ENCODE results near the gene NUCKS1.

NUCKS1 gene

DNA sequence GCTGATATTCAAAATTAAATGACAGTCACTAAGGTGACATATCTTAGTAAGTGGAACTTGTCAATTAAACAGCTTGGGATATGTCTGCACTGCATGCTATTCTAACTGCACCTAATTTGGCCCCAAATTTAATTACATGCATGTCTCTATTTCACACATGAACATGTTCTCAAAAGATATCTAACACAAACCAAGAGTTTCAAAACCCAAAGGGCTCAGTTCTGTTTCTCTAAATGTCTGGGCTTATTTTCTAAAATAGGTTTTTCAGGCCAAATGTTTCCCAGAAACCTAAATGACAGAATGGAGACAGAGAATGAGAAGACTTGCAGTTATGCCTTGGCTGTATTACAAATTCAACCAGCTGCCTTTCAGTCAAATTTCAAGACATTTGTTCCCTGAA is 14.0 kb upstream of the NUCKS1 start:
- CTCF ChIA-PET = interaction anchor here (1.1 kb wide), 1 partner anchor 18 kb away, joined by 3 read pairs; no protein-coding TSS in a partner anchor

DNA sequence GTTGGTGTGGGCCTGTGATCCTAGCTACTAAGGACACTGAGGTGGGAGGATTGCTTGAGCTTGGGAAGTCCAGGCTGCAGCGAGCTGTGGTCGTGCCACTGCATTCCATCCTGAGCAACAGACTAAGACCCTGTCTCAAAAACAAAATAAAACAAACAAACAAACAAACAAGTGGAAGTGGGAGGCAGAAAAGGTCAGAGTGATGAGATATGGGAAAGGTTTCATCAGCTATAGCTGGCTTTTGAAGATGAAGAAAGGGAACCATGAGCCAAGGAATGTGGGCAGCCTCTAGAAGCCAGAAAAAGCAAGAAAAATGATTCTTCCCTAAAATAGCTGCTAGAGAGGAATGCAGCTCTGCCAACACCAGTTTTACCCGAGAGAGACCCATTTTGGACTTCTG is 10.6 kb upstream of the NUCKS1 start:
- CTCF ChIA-PET = interaction anchor here (2.3 kb wide), 1 partner anchor 11 kb away, joined by 5 read pairs; the partner anchor contains the start of gene NUCKS1
- Mint-ChIP-seq H3K4me3 (no peak overlapping the region), H3K27me3 (no peaks in the 10 kb centered on the region), H3K36me3 (peaks cover 13% of the 10 kb centered on the region), H3K27ac (no peak overlapping the region), H3K9me3 (no peaks in the 10 kb centered on the region), H3K4me1 (no peaks in the 10 kb centered on the region)
- DNase-seq = no peak

More for the DNA sequence above, 14.0 kb upstream of the NUCKS1 start:
- Mint-ChIP-seq H3K27me3 (no peaks in the 10 kb centered on the region), H3K4me1 (peaks cover 7% of the 10 kb centered on the region), H3K36me3 (peaks cover 27% of the 10 kb centered on the region), H3K9me3 (no peaks in the 10 kb centered on the region), H3K27ac (no peak overlapping the region), H3K4me3 (no peak overlapping the region)
- no peak for DNase-seq

DNA sequence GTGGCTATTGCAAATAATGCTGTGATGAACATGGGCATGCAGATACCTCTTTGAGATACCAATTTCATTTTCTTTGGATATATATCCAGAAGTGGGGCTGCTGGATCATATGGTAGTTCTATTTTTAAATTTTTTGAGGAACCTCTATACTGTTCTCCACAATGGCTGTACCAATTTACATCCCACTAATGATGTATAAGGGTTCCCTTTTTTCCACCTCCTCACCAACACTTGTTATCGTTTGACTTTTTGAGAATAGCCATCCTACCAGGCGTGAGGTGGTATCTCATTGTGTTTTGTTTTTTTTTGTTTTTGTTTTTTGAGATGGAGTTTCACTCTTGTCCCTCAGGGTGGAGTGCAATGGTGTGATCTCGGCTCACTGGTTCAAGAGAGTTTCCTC is 6.6 kb upstream of the NUCKS1 start:
- Mint-ChIP-seq H3K27ac (no peak overlapping the region), H3K4me1 (no peaks in the 10 kb centered on the region), H3K36me3 (peaks cover 3% of the 10 kb centered on the region)

DNA sequence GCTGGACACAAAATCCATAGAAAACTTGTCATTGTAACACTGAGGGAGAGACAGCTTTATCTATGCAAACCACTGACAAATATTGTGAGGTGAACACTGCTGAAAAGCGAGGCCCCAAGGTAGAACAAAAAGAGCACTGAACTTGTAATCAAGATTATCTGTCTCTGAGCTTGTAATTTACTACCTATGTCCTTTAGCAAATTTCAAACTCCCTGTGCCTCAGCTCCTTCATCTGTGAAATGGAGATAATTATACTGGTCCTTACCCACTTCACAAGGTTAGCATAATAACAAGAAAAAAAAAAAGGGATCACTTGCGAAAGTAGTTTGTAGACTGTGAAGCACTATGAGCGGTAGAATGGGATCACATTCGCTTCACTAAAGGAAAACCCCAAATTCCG is 4.9 kb upstream of the NUCKS1 start:
- peaks cover 3% of the 10 kb centered on the region for H3K27me3 Mint-ChIP-seq
- no peak overlapping the region for H3K27ac Mint-ChIP-seq
- DNase-seq = no peak
- CTCF ChIA-PET = interaction anchor here (1.0 to 1.5 kb wide), 4 partner anchors 11 to 223 kb away, joined by 3 to 5 read pairs (median 3); no protein-coding TSS in a partner anchor
- H3K9me3 Mint-ChIP-seq = no peaks in the 10 kb centered on the region
- peaks cover 12% of the 10 kb centered on the region for H3K4me1 Mint-ChIP-seq
- peaks cover 3% of the 10 kb centered on the region for H3K36me3 Mint-ChIP-seq
- no peak overlapping the region for H3K4me3 Mint-ChIP-seq

More for the DNA sequence above, 6.6 kb upstream of the NUCKS1 start:
- CTCF ChIA-PET = no interaction called here
- no peak overlapping the region for H3K4me3 Mint-ChIP-seq
- H3K27me3 Mint-ChIP-seq = no peaks in the 10 kb centered on the region
- no peaks in the 10 kb centered on the region for H3K9me3 Mint-ChIP-seq
- no peak for DNase-seq

DNA sequence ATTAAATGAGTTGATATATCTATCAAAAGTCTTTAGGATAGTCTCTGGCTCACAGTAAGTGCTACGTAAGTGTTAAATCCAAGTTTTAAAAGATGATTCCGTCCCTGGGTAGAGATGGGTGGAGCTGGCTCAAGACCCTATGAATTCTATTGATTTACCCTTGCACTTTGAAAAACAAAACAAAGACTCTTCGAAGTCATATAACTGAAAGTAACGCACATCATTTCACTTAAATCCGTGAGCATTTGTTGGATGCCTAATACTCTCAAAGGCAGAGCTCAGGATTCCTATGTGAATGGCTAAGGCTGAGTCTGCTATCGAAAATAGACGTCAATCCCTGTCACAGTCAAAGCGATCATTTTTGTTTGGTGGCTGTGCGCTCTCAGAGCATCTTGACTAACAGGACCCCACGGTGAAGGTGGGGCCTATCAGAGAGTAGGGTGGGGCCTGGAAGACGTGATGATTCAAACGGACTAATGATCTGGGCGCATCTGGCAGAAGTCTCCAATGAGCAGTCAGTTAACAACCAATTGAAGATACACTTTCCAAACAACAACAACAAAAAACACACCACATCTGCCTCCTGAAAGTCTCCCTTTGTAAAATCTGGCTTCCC is 1.2 kb upstream of the NUCKS1 start:
- Mint-ChIP-seq H3K36me3 (peaks cover 17% of the 10 kb centered on the region), H3K27me3 (peaks cover 4% of the 10 kb centered on the region), H3K4me1 (peaks cover 38% of the 10 kb centered on the region), H3K9me3 (no peaks in the 10 kb centered on the region), H3K27ac (peak overlapping the region; percentile 98), H3K4me3 (peak overlapping the region; percentile 93)
- CTCF ChIA-PET = no interaction called here
- no peak for DNase-seq

DNA sequence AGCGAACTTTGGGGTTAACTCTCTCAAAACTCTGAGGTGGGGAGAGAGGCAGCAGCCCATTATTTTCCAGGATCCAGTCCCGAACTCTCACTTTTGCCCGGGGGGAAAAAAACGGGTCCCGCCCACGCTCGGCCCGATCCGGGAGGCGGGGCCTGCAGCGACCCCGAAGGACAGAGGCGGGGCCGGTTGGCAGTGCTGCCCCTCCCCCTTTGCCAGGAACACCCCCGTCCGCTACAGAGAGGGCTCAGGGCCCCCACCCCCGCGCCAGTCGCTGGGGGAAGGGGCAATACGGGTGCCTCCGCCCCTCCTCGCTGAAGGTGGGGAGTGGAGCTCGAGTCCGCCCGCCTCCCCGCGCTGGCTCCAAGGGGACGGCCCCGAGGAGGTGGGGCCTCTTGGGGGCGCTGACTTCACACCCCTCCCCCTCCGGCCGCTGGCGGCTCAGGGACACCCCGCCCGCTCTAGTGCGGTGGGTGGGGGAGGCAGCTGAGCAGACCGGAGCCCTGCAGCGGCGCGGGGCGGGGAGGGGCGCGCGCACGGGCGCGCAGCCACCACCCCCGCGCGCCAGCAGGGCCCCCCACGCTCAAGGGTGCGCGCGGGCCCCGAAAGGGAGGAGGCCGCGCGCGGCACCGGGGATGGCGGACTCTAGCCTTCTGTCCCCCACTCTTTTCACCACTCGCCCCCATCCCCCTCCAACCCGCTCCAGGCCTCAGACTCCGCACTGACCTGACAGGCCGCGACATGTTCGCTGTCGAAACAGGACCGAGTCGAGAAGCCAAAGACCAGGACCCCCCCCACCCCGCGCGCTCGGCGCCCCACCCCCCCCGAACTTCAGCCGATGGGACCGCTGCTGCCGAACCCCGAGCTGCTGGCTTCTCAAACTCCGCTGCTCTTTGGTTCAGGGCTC is 496 bp downstream of the NUCKS1 start:
- Mint-ChIP-seq H3K4me3 (peak overlapping the region; percentile 93), H3K4me1 (peaks cover 50% of the 10 kb centered on the region), H3K27me3 (peaks cover 4% of the 10 kb centered on the region), H3K9me3 (no peaks in the 10 kb centered on the region), H3K36me3 (peaks cover 17% of the 10 kb centered on the region), H3K27ac (peak overlapping the region; percentile 98)
- CTCF ChIA-PET = interaction anchor here (1.0 to 1.2 kb wide), 2 partner anchors 10 to 33 kb away, joined by 3 to 5 read pairs; no protein-coding TSS in a partner anchor
- peak; percentile 96 for DNase-seq

DNA sequence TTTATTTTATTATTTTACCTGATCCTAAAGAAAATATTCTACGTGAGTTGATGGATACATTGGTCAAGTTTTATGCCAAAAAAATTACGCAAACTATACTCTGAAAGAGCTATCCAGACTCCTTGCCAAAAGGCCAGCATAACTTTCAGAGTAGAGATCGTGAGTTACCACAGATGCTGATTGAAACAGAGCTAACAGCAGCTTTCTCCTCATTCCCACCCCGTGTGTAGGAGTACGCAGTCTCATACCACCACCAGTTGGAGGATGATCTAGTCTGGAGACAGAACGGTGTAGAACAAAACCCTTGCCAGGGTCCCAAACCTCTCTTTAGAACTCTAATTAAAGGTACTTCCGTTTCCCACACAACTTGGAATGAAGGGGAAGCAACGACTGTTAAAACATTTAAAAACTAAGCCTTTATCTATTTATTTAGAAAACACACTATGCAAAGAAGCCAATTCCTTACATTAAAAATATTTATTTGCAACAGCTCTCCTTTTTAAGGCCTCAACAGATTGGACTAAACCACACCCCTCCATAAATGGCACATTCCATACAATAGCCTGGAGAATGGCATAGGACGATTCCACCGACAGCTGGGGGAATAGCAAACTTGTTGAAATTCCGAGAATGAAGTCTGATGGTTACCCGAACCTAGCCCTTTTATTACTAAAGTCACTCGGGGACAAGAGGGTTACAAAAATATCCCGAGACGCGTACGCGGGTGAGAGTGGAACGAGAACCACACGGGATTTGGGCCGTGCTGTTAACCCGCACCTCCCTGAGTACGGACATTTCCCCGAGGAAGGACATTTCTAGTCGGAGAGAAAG is 1.4 kb downstream of the NUCKS1 start:
- CTCF ChIA-PET = interaction anchor here (0.7 to 1.2 kb wide), 3 partner anchors 11 to 88 kb away, joined by 3 to 5 read pairs (median 3); no protein-coding TSS in a partner anchor
- Mint-ChIP-seq H3K27me3 (peaks cover 4% of the 10 kb centered on the region), H3K36me3 (peaks cover 21% of the 10 kb centered on the region), H3K9me3 (no peaks in the 10 kb centered on the region), H3K4me1 (peaks cover 57% of the 10 kb centered on the region), H3K4me3 (peak overlapping the region; percentile 93), H3K27ac (peak overlapping the region; percentile 91)
- peak; percentile 72 for DNase-seq

DNA sequence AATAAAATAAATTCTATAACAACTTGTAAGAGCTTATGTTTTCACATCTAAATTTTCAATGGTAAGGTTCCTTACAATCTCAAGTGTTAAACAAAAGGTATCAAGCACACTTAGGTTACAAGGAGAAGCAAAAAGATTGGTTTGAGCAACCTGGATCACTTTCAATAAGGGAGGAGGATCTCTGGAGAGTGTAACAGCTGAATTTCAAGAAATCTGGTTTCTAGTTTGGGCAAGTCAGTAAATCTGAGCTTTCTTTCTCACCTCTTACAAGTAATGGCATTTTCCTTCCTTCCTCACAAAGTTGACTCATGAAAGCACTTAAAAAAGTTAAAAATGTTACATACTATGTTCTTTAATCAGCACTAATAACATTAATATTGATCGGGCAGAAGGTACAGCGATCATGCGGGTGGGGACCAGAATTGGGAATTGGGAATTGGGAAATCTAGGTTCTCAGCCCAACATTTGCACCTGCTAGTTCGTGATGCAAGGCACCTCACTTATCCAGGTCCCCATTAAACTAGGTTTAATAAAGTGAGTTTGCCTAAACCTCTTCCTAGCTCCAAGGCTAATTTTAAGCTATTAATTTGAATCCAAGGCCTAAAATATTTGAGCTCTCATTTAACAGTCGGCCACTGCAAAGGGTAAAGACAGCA is 3.1 kb downstream of the NUCKS1 start:
- H3K4me3 Mint-ChIP-seq = peak overlapping the region; percentile 22
- peaks cover 66% of the 10 kb centered on the region for H3K4me1 Mint-ChIP-seq
- H3K9me3 Mint-ChIP-seq = no peaks in the 10 kb centered on the region
- H3K27ac Mint-ChIP-seq = no peak overlapping the region
- H3K36me3 Mint-ChIP-seq = peaks cover 21% of the 10 kb centered on the region
- CTCF ChIA-PET = interaction anchor here (0.7 to 1.2 kb wide), 3 partner anchors 26 to 35 kb away, joined by 3 to 5 read pairs (median 4); no protein-coding TSS in a partner anchor
- peaks cover 4% of the 10 kb centered on the region for H3K27me3 Mint-ChIP-seq
- DNase-seq = no peak

DNA sequence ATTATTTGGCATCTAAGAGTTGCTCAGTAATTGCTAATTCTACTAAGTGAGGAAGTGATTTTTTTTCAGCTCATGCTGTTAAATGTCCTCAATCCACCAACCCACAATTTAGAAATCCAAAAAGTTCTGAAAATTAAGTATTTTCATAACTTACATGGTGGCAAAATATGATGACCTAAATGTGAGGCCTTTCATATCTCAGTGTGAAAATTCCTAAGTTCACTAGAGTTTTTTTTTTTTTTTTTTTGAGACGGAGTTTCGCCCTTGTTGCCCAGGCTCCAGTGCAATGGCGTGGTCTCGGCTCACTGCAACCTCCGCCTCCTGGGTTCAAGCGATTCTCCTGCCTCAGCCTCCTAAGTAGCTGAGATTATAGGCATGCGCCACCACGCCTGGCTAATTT is 5.6 kb downstream of the NUCKS1 start:
- Mint-ChIP-seq H3K4me3 (no peak overlapping the region), H3K36me3 (peaks cover 18% of the 10 kb centered on the region), H3K27me3 (no peaks in the 10 kb centered on the region), H3K27ac (no peak overlapping the region), H3K4me1 (peaks cover 59% of the 10 kb centered on the region), H3K9me3 (no peaks in the 10 kb centered on the region)
- CTCF ChIA-PET = interaction anchor here (1.1 kb wide), 1 partner anchor 20 kb away, joined by 3 read pairs; no protein-coding TSS in a partner anchor
- DNase-seq = no peak

DNA sequence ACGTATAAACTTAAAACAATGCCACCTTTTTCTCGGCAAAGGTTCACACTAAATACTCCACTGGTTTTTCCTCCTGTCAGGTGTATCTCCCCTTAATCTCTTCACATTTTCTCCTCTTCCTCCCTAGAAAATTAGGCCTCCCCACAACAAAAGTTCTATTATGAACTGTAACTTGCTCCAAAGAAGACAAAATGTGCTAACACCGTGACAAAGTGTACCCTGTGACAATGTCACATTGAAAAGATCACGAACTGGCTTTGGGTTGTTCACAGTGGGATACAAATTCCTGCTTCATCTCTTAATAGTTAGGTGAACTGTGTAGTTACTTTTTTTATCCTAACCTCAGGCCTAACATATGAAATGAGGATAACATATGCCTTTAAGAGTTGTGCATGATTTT is 6.0 kb downstream of the NUCKS1 start:
- no peak overlapping the region for H3K4me3 Mint-ChIP-seq
- H3K9me3 Mint-ChIP-seq = no peaks in the 10 kb centered on the region
- peaks cover 20% of the 10 kb centered on the region for H3K36me3 Mint-ChIP-seq
- DNase-seq = no peak
- CTCF ChIA-PET = no interaction called here
- H3K27ac Mint-ChIP-seq = peak overlapping the region; percentile 22
- H3K4me1 Mint-ChIP-seq = peaks cover 59% of the 10 kb centered on the region
- no peaks in the 10 kb centered on the region for H3K27me3 Mint-ChIP-seq

DNA sequence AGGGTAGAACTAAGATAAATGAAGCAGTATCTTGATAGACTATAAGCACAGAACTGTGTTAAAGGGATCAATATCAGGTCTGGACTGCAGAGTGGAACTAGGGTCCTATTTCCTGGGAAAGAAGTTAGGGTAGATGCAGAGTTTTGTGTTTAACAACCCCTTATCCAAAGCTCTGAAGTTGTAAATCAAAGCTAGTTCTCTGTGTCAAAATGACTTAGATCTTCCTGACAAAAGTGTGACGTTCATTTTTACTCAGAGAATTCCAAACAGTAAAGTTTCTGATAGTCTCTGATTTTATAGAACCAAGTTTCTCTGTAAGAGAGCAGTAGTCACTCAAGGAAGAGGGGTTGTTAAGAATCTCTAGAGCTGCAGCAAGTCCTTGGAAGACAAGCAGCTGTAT is 8.3 kb downstream of the NUCKS1 start:
- no peak overlapping the region for H3K4me3 Mint-ChIP-seq
- DNase-seq = no peak
- CTCF ChIA-PET = no interaction called here
- no peaks in the 10 kb centered on the region for H3K9me3 Mint-ChIP-seq
- H3K36me3 Mint-ChIP-seq = peaks cover 19% of the 10 kb centered on the region
- H3K4me1 Mint-ChIP-seq = peaks cover 42% of the 10 kb centered on the region
- no peaks in the 10 kb centered on the region for H3K27me3 Mint-ChIP-seq
- H3K27ac Mint-ChIP-seq = peak overlapping the region; percentile 64

DNA sequence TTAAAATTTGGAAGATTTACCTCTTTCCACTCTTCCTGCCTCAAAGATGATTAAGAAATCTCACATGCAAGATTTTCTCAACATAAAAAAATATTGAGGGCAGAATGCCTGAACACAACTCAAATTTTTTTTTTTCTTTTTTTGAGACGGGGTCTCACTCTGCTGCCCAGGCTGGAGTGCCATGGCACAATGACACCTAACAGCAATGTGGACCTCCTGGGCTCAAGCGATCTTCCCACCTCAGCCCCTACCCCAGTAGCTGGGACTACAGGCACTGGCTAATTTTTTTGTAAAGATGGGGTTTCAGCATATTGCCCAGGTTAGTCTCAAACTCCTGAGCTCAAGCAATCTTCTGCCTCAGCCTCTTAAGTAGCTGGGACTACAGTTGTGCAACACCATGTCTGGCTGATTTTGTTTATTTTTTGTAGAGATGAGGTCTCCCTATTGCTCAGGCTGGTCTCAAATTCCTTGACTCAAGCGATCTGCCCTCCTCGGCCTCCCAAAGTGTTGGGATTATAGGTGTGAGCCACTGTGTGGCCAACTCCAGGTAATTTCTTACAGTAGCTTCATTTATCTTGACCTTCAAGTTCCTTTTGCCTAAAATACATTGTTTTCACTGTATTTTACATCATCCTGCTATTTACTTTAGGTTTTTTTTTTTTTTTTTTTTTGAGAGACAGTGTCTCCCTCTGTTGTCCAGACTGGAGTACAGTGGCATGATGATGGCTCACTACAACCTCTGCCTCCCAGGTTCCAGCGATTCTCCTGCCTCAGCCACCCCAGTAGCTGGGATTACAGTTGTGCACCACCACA is 10.4 kb downstream of the NUCKS1 start:
- Mint-ChIP-seq H3K4me3 (no peak overlapping the region), H3K36me3 (peaks cover 23% of the 10 kb centered on the region), H3K27ac (no peak overlapping the region), H3K27me3 (no peaks in the 10 kb centered on the region), H3K9me3 (no peaks in the 10 kb centered on the region), H3K4me1 (peaks cover 24% of the 10 kb centered on the region)
- CTCF ChIA-PET = interaction anchor here (0.6 to 2.9 kb wide), 3 partner anchors 18 to 81 kb away, joined by 3 to 12 read pairs (median 6); no protein-coding TSS in a partner anchor
- no peak for DNase-seq

DNA sequence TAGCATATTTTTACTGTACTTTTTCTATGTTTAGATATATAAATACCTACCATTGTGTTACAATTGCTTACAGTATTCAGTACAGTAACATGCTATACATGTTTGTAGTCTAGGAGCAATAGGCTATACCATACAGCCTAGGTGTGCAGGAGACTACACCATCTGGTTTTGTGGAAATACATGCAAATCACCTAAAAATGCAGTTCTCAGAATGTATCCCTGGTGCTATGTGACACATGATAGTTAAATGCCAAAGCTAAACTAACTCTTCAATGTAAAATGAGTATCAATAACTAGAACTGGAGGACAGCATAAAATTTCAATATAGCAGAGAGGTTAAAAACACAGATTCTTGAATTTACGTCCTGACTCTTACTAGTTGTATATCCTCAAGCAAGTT is 14.8 kb downstream of the NUCKS1 start:
- Mint-ChIP-seq H3K4me3 (no peak overlapping the region), H3K4me1 (peaks cover 28% of the 10 kb centered on the region), H3K27ac (no peak overlapping the region), H3K36me3 (peaks cover 40% of the 10 kb centered on the region), H3K9me3 (no peaks in the 10 kb centered on the region), H3K27me3 (no peaks in the 10 kb centered on the region)
- no peak for DNase-seq
- CTCF ChIA-PET = interaction anchor here (0.9 to 1.6 kb wide), 2 partner anchors 10 to 21 kb away, joined by 3 to 4 read pairs; no protein-coding TSS in a partner anchor

Data from activated naive CD4-positive, alpha-beta T cell treated with anti-CD3 and anti-CD28 coated beads, Interleukin-2, amount 10 ng/mL, durations not matched to agents 7 days and 5 days (primary cell).